Colonic mucosa (tissue), 4 donors: ENCODE measurements around the gene AXIN1. TPM values are rescaled to one million over a fixed set of nuclear protein-coding genes. Genes with fewer than 3 reads are reported as not detected.
"Not testable (repeated sequence)": the region's sequence is repeated elsewhere in the genome, so short reads cannot be mapped to it uniquely, and the experiment has no call there.

Source experiments
- DNase-seq: peaks from one replicate; pipeline ENCODE4 v3.0.0-alpha.2; 2020
- H3K27ac ChIP-seq: fragments of 200-600 bp; one replicate; pipeline ENCODE4 v1.8.0; 2021
- H3K27me3 ChIP-seq: fragments of 200-600 bp; one replicate; pipeline ENCODE4 v1.8.0; 2021
- H3K36me3 ChIP-seq: fragments of 200-600 bp; one replicate; pipeline ENCODE4 v1.8.0; 2021
- H3K4me1 ChIP-seq: fragments of 200-600 bp; one replicate; pipeline ENCODE4 v1.8.0; 2021; ENCODE audit warnings: mild to moderate bottlenecking
- H3K4me3 ChIP-seq: fragments of 200-600 bp; one replicate; pipeline ENCODE4 v1.8.0; 2021
- H3K9ac ChIP-seq, 2 donors: one replicate each; pipeline ENCODE4 v1.7.0; 2013; ENCODE audit warnings: control low read depth in 2 of 2, low read depth in 2 of 2, low read length in 2 of 2
- H3K9me3 ChIP-seq: fragments of 200-600 bp; one replicate; pipeline ENCODE4 v1.8.0; 2021
- CTCF ChIP-seq: fragments of 200-600 bp; IDR thresholded peaks from one replicate; pipeline ENCODE4 v1.8.0; 2022; ENCODE audit warnings: antibody characterized with exemption, mild to moderate bottlenecking
- intact Hi-C: fragments of 100-400 bp; cut with DNase I; formaldehyde crosslinking; loops from one replicate; pipeline ENCODE4 v1.14.1; 2022
- total RNA-seq, 2 donors: library from RNA; stranded (reverse); fragmentation: NEBNext Ultra II Directional in 1 of 2; extraction: Animal tissue kit (Norgen Biotek cat#: 25700) in 1 of 2; gene quantifications; one replicate each; pipeline ENCODE4 v1.2.1, GENCODE V29; 2021
- donor health status: healthy.
- donor health status: DM: no; HTN: no; CAD: no.
- donor health status: DM: no; HTN: no; CAD: no.

The AXIN1 gene
- total RNA-seq, 2 donors from 2014 or later, result 33.4 to 34.3 TPM

- Histone ChIP-seq H3K9me3 (no peaks in the 10 kb centered on the region), H3K9ac (peak overlapping the region; percentile 35 to 40), H3K4me3 (peak overlapping the region; percentile 9), H3K27ac (peak overlapping the region; percentile 46), H3K4me1 (peaks cover 3% of the 10 kb centered on the region), H3K27me3 (no peaks in the 10 kb centered on the region), H3K36me3 (no peaks in the 10 kb centered on the region)
- intact Hi-C loops, result no loop called here
- no peak for TF ChIP-seq CTCF
- peak; percentile 71 for DNase-seq
These were observed 84.1 kb downstream of the AXIN1 start for GRCh38 chr16:268141-269053.

- H3K9ac ChIP-seq, H3K27me3 ChIP-seq, H3K4me3 ChIP-seq, H3K4me1 ChIP-seq, H3K27ac ChIP-seq, H3K36me3 ChIP-seq, intact Hi-C loops, DNase-seq, H3K9me3 ChIP-seq: not testable (repeated sequence)
These were observed 85.0 kb downstream of the AXIN1 start for GRCh38 chr16:267562-267961.

- Histone ChIP-seq H3K36me3 (peaks cover 2% of the 10 kb centered on the region), H3K9me3 (no peaks in the 10 kb centered on the region), H3K4me3 (no peak overlapping the region), H3K27me3 (no peaks in the 10 kb centered on the region), H3K4me1 (peaks cover 3% of the 10 kb centered on the region), H3K9ac (no peak overlapping the region), H3K27ac (no peak overlapping the region)
- no peak for DNase-seq
- intact Hi-C loops, result no loop called here
- no peak for TF ChIP-seq CTCF
These were observed 86.0 kb downstream of the AXIN1 start for GRCh38 chr16:266258-267164.

GRCh38 chr16:265711-266110 lies 86.8 kb downstream of the AXIN1 start:
- Histone ChIP-seq H3K36me3 (peaks cover 4% of the 10 kb centered on the region), H3K9ac (no peak overlapping the region), H3K9me3 (no peaks in the 10 kb centered on the region), H3K27ac (no peak overlapping the region), H3K4me3 (no peak overlapping the region), H3K4me1 (peaks cover 3% of the 10 kb centered on the region), H3K27me3 (no peaks in the 10 kb centered on the region)
- no peak for TF ChIP-seq CTCF
- intact Hi-C loops, result no loop called here
- no peak for DNase-seq

GRCh38 chr16:265002-265529 lies 87.5 kb downstream of the AXIN1 start:
- Histone ChIP-seq H3K9ac (no peak overlapping the region), H3K36me3 (peaks cover 4% of the 10 kb centered on the region), H3K4me3 (no peak overlapping the region), H3K27me3 (no peaks in the 10 kb centered on the region), H3K9me3 (no peaks in the 10 kb centered on the region), H3K4me1 (peaks cover 3% of the 10 kb centered on the region), H3K27ac (no peak overlapping the region)
- no peak for TF ChIP-seq CTCF
- no peak for DNase-seq
- intact Hi-C loops, result no loop called here
